CD14-positive monocyte (primary cell): Measurements from ENCODE around the gene SPATS2. TPM values are rescaled to one million over a fixed set of nuclear protein-coding genes. Genes with fewer than 3 reads are reported as not detected.

ENCODE experiments used
- DNase-seq, 3 donors: peaks; one replicate each; pipeline ENCODE4 v3.0.0-alpha.2; 2011 to 2022
- H2AFZ ChIP-seq: 2 replicates; pipeline ENCODE4 v1.6.0; 2012; ENCODE audit warnings: mild to moderate bottlenecking, low read depth, low read length, inconsistent platforms; ENCODE audit not compliant: insufficient read depth, poor library complexity, severe bottlenecking
- H3K27ac ChIP-seq, 2 donors: 1 replicate in 1 of 2; 2 replicates in 1 of 2; pipeline ENCODE4 v1.5.1; 2012 to 2013; ENCODE audit warnings: low read length in 2 of 2, control low read depth in 1 of 2, inconsistent platforms in 1 of 2, low read depth in 1 of 2, mild to moderate bottlenecking in 1 of 2
- H3K27me3 ChIP-seq, 2 donors: one replicate each; pipeline versions ENCODE4 v1.6.0 to v1.6.1; 2011 to 2013; ENCODE audit warnings: low read length in 2 of 2; ENCODE audit not compliant: control insufficient read depth in 2 of 2, insufficient read depth in 2 of 2
- H3K36me3 ChIP-seq, 2 donors: replicated peaks in 1 of 2; 1 replicate in 1 of 2; 2 replicates in 1 of 2; pipeline versions ENCODE4 v1.5.1 to v1.6.1; 2012 to 2013; ENCODE audit warnings: low read length in 2 of 2, control low read depth in 1 of 2, inconsistent platforms in 1 of 2, mild to moderate bottlenecking in 1 of 2; ENCODE audit not compliant: insufficient read depth in 2 of 2, control insufficient read depth in 1 of 2
- H3K4me1 ChIP-seq, 2 donors: 1 replicate in 1 of 2; 2 replicates in 1 of 2; pipeline versions ENCODE4 v1.5.1 to v1.6.1; 2012 to 2013; ENCODE audit warnings: low read length in 2 of 2, control low read depth in 1 of 2, inconsistent platforms in 1 of 2, mild to moderate bottlenecking in 1 of 2, moderate library complexity in 1 of 2; ENCODE audit not compliant: insufficient read depth in 2 of 2, control insufficient read depth in 1 of 2
- H3K4me2 ChIP-seq: replicated peaks from 2 replicates; pipeline ENCODE3; 2012; ENCODE audit warnings: low read length, moderate library complexity, mild to moderate bottlenecking; ENCODE audit not compliant: poor library complexity, severe bottlenecking; ENCODE audit errors: extremely low read depth
- H3K4me3 ChIP-seq, 3 experiments: fragments of 200-600 bp in 1 of 3; sonication (generic) in 1 of 3; replicated peaks in 1 of 3; 1 replicate in 2 of 3; 2 replicates in 1 of 3; pipeline ENCODE4 v1.5.1; 2011 to 2013; ENCODE audit warnings: low read length in 3 of 3, mild to moderate bottlenecking in 3 of 3, control low read depth in 2 of 3, low read depth in 2 of 3, inconsistent platforms in 1 of 3, moderate library complexity in 1 of 3
- H3K79me2 ChIP-seq: 2 replicates; pipeline ENCODE4 v1.6.0; 2012; ENCODE audit warnings: mild to moderate bottlenecking, control low read depth, inconsistent platforms, low read length, moderate library complexity; ENCODE audit not compliant: insufficient read depth
- H3K9ac ChIP-seq: 2 replicates; pipeline ENCODE4 v1.6.0; 2017; ENCODE audit warnings: low read length, mild to moderate bottlenecking; ENCODE audit not compliant: insufficient read depth, poor library complexity, severe bottlenecking
- H3K9me3 ChIP-seq, 2 donors: replicated peaks in 1 of 2; 1 replicate in 1 of 2; 2 replicates in 1 of 2; pipeline versions ENCODE4 v1.5.1 to v1.6.1; 2012 to 2013; ENCODE audit warnings: low read length in 2 of 2, control low read depth in 1 of 2; ENCODE audit not compliant: control insufficient read depth in 1 of 2, insufficient read depth in 1 of 2
- H4K20me1 ChIP-seq: 2 replicates; pipeline ENCODE4 v1.6.0; 2012; ENCODE audit warnings: mild to moderate bottlenecking, low read length, control low read depth, moderate library complexity; ENCODE audit not compliant: insufficient read depth
- H3K27ac Mint-ChIP-seq, 7 donors: one replicate each; pipeline ENCODE4 v1.8.0; 2020; ENCODE audit warnings: mild to moderate bottlenecking in 7 of 7, mixed read lengths in 7 of 7, moderate library complexity in 6 of 7, inconsistent platforms in 2 of 7
- H3K27me3 Mint-ChIP-seq, 3 donors: one replicate each; pipeline ENCODE4 v1.8.0; 2021 to 2022; ENCODE audit warnings: low read depth in 3 of 3, mild to moderate bottlenecking in 3 of 3, mixed read lengths in 3 of 3, moderate library complexity in 3 of 3, inconsistent platforms in 1 of 3
- H3K36me3 Mint-ChIP-seq, 2 donors: one replicate each; pipeline ENCODE4 v1.8.0; 2020; ENCODE audit warnings: mixed read lengths in 2 of 2, inconsistent platforms in 1 of 2, mild to moderate bottlenecking in 1 of 2
- H3K4me1 Mint-ChIP-seq: one replicate; pipeline ENCODE4 v1.8.0; 2020; ENCODE audit warnings: mild to moderate bottlenecking, mixed read lengths
- H3K4me3 Mint-ChIP-seq, 2 donors: one replicate each; pipeline ENCODE4 v1.8.0; 2020; ENCODE audit warnings: mild to moderate bottlenecking in 2 of 2, mixed read lengths in 2 of 2, moderate library complexity in 1 of 2
- H3K9me3 Mint-ChIP-seq, 7 donors: one replicate each; pipeline ENCODE4 v1.8.0; 2020 to 2022; ENCODE audit warnings: mixed read lengths in 7 of 7, mild to moderate bottlenecking in 6 of 7, moderate library complexity in 6 of 7, inconsistent platforms in 2 of 7
- CTCF ChIP-seq: fragments of 200-600 bp; IDR thresholded peaks from one replicate; pipeline ENCODE4 v1.8.0; 2022; ENCODE audit warnings: antibody characterized with exemption, mild to moderate bottlenecking
- WGBS: methylation state at CpG from one replicate; pipeline ENCODE4 v1.1.5; 2013; ENCODE audit warnings: missing lambda C conversion rate; ENCODE audit not compliant: insufficient coverage; 5-methylcytosine and 5-hydroxymethylcytosine counted together
- intact Hi-C, 2 donors: fragments of 100-400 bp; cut with micrococcal nuclease; formaldehyde crosslinking; loops; one replicate each; pipeline versions ENCODE4 v1.15.0 to v1.15.1; 2023
- polyA plus RNA-seq, 3 donors: library from polyadenylated mRNA; depleted of rRNA in 1 of 3; unstranded in 2 of 3; stranded (reverse) in 1 of 3; fragments of 300-500 nt in 2 of 3; fragments of >200 nt in 1 of 3; fragmentation: Illumina TruSeq in 2 of 3; gene quantifications; 1 replicate in 2 of 3; 2 replicates in 1 of 3; pipeline ENCODE4 v1.2.3, GENCODE V29; 2012 to 2021

Gene SPATS2
- polyA plus RNA-seq, 3 donors, result 1.1 to 3.2 (median 1.8) TPM

DNA sequence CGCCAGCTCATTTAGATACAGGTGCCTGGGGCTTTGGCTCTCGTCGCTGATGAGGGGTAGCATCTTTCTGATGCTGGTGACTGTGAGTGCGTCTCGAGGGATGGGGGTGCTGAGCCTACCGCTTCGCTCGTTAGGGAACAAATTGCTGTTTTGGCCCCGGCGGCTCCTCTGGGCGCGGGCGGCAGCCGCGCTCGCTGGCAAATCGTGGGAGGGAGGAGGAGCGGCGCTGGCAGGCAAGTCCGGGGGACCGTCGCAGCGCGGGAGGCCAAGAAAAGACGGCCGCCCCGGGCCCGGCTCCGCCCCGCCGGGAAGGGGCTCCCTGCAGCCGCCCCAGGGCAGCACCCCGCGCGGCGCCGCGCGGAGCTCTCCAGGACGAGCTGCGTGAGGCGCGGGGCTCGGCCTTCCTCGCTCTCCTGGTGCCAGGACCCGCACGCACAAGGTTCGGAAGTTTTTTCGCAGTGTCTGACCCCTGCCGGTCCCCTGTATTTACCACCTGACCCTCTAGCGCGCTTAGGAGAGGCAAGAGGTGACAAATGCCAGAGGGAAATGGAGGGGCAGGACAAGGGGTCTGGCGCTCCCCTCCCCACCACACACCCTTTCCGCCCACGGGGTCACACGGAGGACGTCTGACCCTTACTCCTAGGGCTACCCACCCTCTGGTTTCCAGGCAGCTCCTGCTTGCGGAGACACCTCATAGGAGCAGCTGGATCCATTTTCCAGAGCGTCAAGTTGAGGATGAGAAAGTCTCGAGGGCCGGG, 170.7 kb downstream of the SPATS2 start:
- peaks cover 3 to 41% of the 10 kb centered on the region in 2 donors for H3K27me3 ChIP-seq
- peaks cover 13% of the 10 kb centered on the region for H4K20me1 ChIP-seq
- H3K4me1 Mint-ChIP-seq, result peaks cover 47% of the 10 kb centered on the region
- H3K4me3 ChIP-seq, result peak overlapping the region; percentile 50 to 80 (median 62)
- intact Hi-C loops, result no loop called here
- H3K4me1 ChIP-seq, result peaks cover 45 to 51% of the 10 kb centered on the region in 2 donors
- peak overlapping the region in 5 of 7 donors; percentile 69 to 92 (median 73) for H3K27ac Mint-ChIP-seq
- peak overlapping the region; percentile 77 for H2AFZ ChIP-seq
- TF ChIP-seq CTCF, result peak; percentile 12
- H3K27me3 Mint-ChIP-seq, result peaks cover 37 to 66% (median 38%) of the 10 kb centered on the region in 3 donors
- no peaks in the 10 kb centered on the region for H3K79me2 ChIP-seq
- peak overlapping the region; percentile 49 for H3K9ac ChIP-seq
- H3K4me3 Mint-ChIP-seq, result peak overlapping the region; percentile 82 to 93
- peaks cover 11 to 15% of the 10 kb centered on the region in 2 donors for H3K36me3 Mint-ChIP-seq
- H3K36me3 ChIP-seq, result no peaks in the 10 kb centered on the region
- DNase-seq, result peak; percentile 18 to 37 (median 33)
- H3K27ac ChIP-seq, result no peak overlapping the region
- peak overlapping the region; percentile 99 for H3K4me2 ChIP-seq
- under 1% methylated on average over 44 of the region's 61 CpGs for WGBS
- peaks cover 0 to 5% of the 10 kb centered on the region in 2 donors for H3K9me3 ChIP-seq
- peaks cover 0 to 6% (median 2%) of the 10 kb centered on the region in 7 donors for H3K9me3 Mint-ChIP-seq

DNA sequence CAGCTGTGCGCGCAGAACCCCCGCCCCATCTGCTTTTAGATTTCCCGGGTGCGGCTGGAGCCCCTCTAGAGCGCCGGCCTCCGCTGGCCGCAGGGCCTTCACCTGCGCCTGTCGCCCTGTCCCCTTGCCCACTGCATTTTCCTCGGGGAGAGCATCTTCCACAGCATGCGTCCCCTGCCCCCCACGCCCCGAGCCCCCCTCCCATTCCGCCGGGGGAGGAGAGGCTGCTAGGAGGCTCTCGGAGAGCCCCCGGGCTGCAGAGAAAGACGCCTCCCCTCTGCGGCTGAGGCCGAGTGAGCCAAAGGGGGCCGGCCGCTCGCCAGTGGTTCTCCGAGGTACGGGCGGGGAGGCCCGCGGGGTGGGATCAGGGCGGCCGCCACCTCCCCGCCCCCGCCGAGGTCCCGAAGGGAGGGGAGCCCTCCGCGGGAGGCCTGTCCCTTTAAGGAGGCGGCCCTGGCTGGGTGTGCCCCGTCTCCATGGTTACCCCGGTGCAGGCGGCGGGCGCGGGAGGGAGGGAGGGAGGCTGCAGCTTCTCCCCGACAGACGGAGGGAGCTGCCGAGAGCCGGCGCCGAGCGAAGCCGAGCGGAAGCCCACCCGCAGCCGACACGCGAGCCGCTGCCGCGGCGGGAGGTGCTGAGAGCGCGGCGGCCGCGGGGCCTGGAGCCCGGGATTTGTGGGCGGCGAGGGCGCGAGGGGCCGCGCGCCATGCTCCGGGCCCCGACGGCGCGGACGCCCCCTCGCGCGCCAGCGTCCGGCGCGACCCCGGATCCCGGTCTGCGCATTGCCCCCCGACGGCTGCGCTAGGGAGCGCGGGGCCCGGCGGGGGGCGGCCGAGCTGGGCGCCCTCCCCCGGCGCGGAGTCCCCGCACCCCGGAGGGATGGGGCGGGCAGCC, 171.5 kb downstream of the SPATS2 start, which contains the start of gene KCNH3:
Gene KCNH3, plus strand, starts transcription at position 521 of the 894 bp plus-strand sequence. CDS start 387 bp downstream, outside the sequence.
- peak within 1 kb of the TSS; percentile 99 for H3K4me2 ChIP-seq
- peak within 1 kb of the TSS; percentile 50 to 80 (median 62) for H3K4me3 ChIP-seq
- peaks cover 0 to 6% (median 2%) of the 10 kb centered on the region in 7 donors for H3K9me3 Mint-ChIP-seq
- intact Hi-C loops, result no loop called here
- no peaks in the 10 kb centered on the region for H3K36me3 ChIP-seq
- TF ChIP-seq CTCF, result no peak
- H3K27ac Mint-ChIP-seq, result peak within 1 kb of the TSS in 3 of 7 donors; percentile 37 to 46 (median 46)
- H3K4me1 ChIP-seq, result peaks cover 45 to 51% of the 10 kb centered on the region in 2 donors
- peaks cover 13% of the 10 kb centered on the region for H4K20me1 ChIP-seq
- peak; percentile 64 to 67 (median 67) for DNase-seq
- no peaks in the 10 kb centered on the region for H3K79me2 ChIP-seq
- no peak within 1 kb of the TSS for H3K27ac ChIP-seq
- peaks cover 41 to 69% (median 45%) of the 10 kb centered on the region in 3 donors for H3K27me3 Mint-ChIP-seq
- WGBS, result 2% methylated on average over 98 of the region's 107 CpGs
- H2AFZ ChIP-seq, result peak within 1 kb of the TSS; percentile 77
- peak within 1 kb of the TSS; percentile 82 to 89 for H3K4me3 Mint-ChIP-seq
- H3K9me3 ChIP-seq, result peaks cover 0 to 5% of the 10 kb centered on the region in 2 donors
- H3K9ac ChIP-seq, result peak within 1 kb of the TSS; percentile 49
- peaks cover 3 to 49% of the 10 kb centered on the region in 2 donors for H3K27me3 ChIP-seq
- H3K4me1 Mint-ChIP-seq, result peaks cover 47% of the 10 kb centered on the region
- peaks cover 11 to 18% of the 10 kb centered on the region in 2 donors for H3K36me3 Mint-ChIP-seq
